Measurements from ENCODE around the gene PLCB1. TPM values are rescaled to one million over a fixed set of nuclear protein-coding genes. Genes with fewer than 3 reads are reported as not detected.

PLCB1 gene
- total and polyA plus RNA-seq, 10 of the 15 experiments (the other 5 are each of a cell fraction or from before 2014, with no cell fraction given): 0.05 to 5.3 (median 0.17) TPM; not detected in 1

- ChIA-PET SMC1A (ENCODE audit: uncharacterized antibody, unreplicated experiment) (interaction anchor here (0.6 kb wide), 1 partner anchor 89 kb away, joined by 3 read pairs; no protein-coding TSS in a partner anchor), CTCF (no interaction called here), POLR2A (no interaction called here), RAD21 (ENCODE audit: unreplicated experiment) (no interaction called here)
- WGBS (ENCODE audit: insufficient coverage, insufficient replicate concordance, low lambda C conversion rate, missing lambda C conversion rate): 51% methylated on average over 5 of the region's 5 CpGs
- H3K27me3 ChIP-seq (replicated peaks in 1 of 2; ENCODE audit: control insufficient read depth in 2 of 2, insufficient read depth in 2 of 2, low read length in 1 of 2): no peaks in the 10 kb centered on the region
- no peak overlapping the region for H3K4me2 ChIP-seq (ENCODE audit: control insufficient read depth, insufficient read depth)
- ATAC-seq: no peak
- no TSS peak for BruUV-seq (replicated peaks)
- no peaks in the 10 kb centered on the region for H4K20me1 ChIP-seq (ENCODE audit: control insufficient read depth, insufficient read depth)
- no peak overlapping the region for H3K9ac ChIP-seq (ENCODE audit: control insufficient read depth, insufficient read depth, low read length)
- H2AFZ ChIP-seq (ENCODE audit: control insufficient read depth, low read depth, low read length): no peak overlapping the region
- H3K9me3 ChIP-seq (replicated peaks; ENCODE audit: control insufficient read depth, insufficient read depth, low read length): no peaks in the 10 kb centered on the region
- H3K27ac ChIP-seq (ENCODE audit: control insufficient read depth, insufficient read depth): no peak overlapping the region
- intact Hi-C loops (cut with micrococcal nuclease; ENCODE audit: unreplicated experiment): no loop called here
- in situ Hi-C loops (cut with MboI): no loop called here
- DNase-seq (ENCODE audit: low read depth, low spot score): no peak
- no peak overlapping the region for H3K4me3 ChIP-seq
- TF ChIP-seq MTA3 (IDR thresholded peaks at IDR 0.05; ENCODE audit: borderline replicate concordance, low read length): no peak
- TF ChIP-seq NFIC (IDR thresholded peaks at IDR 0.05; ENCODE audit: low read depth, low read length): no peak
- no peak for TF ChIP-seq CHD2 (IDR thresholded peaks at IDR 0.05; ENCODE audit: borderline replicate concordance, low read depth, low read length)
- no peak for TF ChIP-seq LARP7 (IDR thresholded peaks at IDR 0.05)
- TF ChIP-seq ATF3 (IDR thresholded peaks at IDR 0.05; ENCODE audit: borderline replicate concordance, extremely low read depth, low read depth, low read length): no peak
- no peak for TF ChIP-seq ZZZ3 (IDR thresholded peaks at IDR 0.05; ENCODE audit: control insufficient read depth, insufficient read length, low read depth)
- H3K79me2 ChIP-seq (ENCODE audit: control insufficient read depth, insufficient read depth, low read length): no peaks in the 10 kb centered on the region
- H3K36me3 ChIP-seq (ENCODE audit: control insufficient read depth in 2 of 2, insufficient read depth in 2 of 2, low read length in 1 of 2): no peaks in the 10 kb centered on the region
- H3K4me1 ChIP-seq (ENCODE audit: control insufficient read depth, insufficient read depth, low read length): no peaks in the 10 kb centered on the region
- no peak for FAIRE-seq
Observed at GRCh38 chr20:8512003-8512402, 379.9 kb downstream of the PLCB1 start.

- no TSS peak for BruUV-seq (replicated peaks)
- FAIRE-seq (no peak), DNase-seq (ENCODE audit: low read depth, low spot score) (no peak), ATAC-seq (no peak)
- POLR2A ChIA-PET: no interaction called here
- Histone ChIP-seq H4K20me1 (ENCODE audit: control insufficient read depth, insufficient read depth) (no peaks in the 10 kb centered on the region), H3K27ac (ENCODE audit: control insufficient read depth, insufficient read depth) (no peak overlapping the region), H2AFZ (ENCODE audit: control insufficient read depth, low read depth, low read length) (no peak overlapping the region), H3K36me3 (ENCODE audit: control insufficient read depth in 2 of 2, insufficient read depth in 2 of 2, low read length in 1 of 2) (no peaks in the 10 kb centered on the region), H3K4me3 (no peak overlapping the region), H3K79me2 (ENCODE audit: control insufficient read depth, insufficient read depth, low read length) (no peaks in the 10 kb centered on the region), H3K9me3 (replicated peaks; ENCODE audit: control insufficient read depth, insufficient read depth, low read length) (no peaks in the 10 kb centered on the region), H3K27me3 (replicated peaks in 1 of 2; ENCODE audit: control insufficient read depth in 2 of 2, insufficient read depth in 2 of 2, low read length in 1 of 2) (no peaks in the 10 kb centered on the region), H3K9ac (ENCODE audit: control insufficient read depth, insufficient read depth, low read length) (no peak overlapping the region), H3K4me2 (ENCODE audit: control insufficient read depth, insufficient read depth) (no peak overlapping the region), H3K4me1 (ENCODE audit: control insufficient read depth, insufficient read depth, low read length) (no peaks in the 10 kb centered on the region)
- WGBS (ENCODE audit: insufficient coverage, insufficient replicate concordance, low lambda C conversion rate, missing lambda C conversion rate): 11% methylated on average over 4 of the region's 4 CpGs
- CTCF ChIA-PET: interaction anchor here (1.0 to 1.3 kb wide), 2 partner anchors 9 to 11 kb away, joined by 3 to 4 read pairs; no protein-coding TSS in a partner anchor
- RAD21 ChIA-PET (ENCODE audit: unreplicated experiment): no interaction called here
- intact Hi-C loops (cut with micrococcal nuclease; ENCODE audit: unreplicated experiment): no loop called here
- SMC1A ChIA-PET (ENCODE audit: uncharacterized antibody, unreplicated experiment): no interaction called here
- TF ChIP-seq BHLHE40 (IDR thresholded peaks at IDR 0.05; ENCODE audit: borderline replicate concordance in 1 of 2, low read depth in 2 of 2, low read length in 1 of 2) (no peak), RB1 (IDR thresholded peaks at IDR 0.05; ENCODE audit: borderline replicate concordance) (no peak), TCF7 (IDR thresholded peaks at IDR 0.05; ENCODE audit: borderline replicate concordance) (no peak), CHD1 (IDR thresholded peaks at IDR 0.05; ENCODE audit: low read depth, low read length) (no peak), RELA (IDR thresholded peaks at IDR 0.05; ENCODE audit: borderline replicate concordance, partially characterized antibody) (no peak), ZNF384 (IDR thresholded peaks at IDR 0.05; ENCODE audit: borderline replicate concordance, low read depth, low read length) (no peak), CBX3 (IDR thresholded peaks at IDR 0.05; ENCODE audit: borderline replicate concordance, low read depth) (no peak), RFX5 (IDR thresholded peaks at IDR 0.05; ENCODE audit: low read depth, low read length) (no peak), PAX5 (IDR thresholded peaks at IDR 0.05; ENCODE audit: borderline replicate concordance, low read depth, low read length) (0 out of 2 replicates have a peak, but pooled peaks have one; percentile 20)
- in situ Hi-C loops (cut with MboI): no loop called here
Observed at GRCh38 chr20:8515810-8516435, 383.9 kb downstream of the PLCB1 start.
